Measurements from ENCODE around the gene MDC1. TPM values are rescaled to one million over a fixed set of nuclear protein-coding genes. Genes with fewer than 3 reads are reported as not detected.
A peak's percentile ranks its signal among the peaks of the same experiment; 100 is the strongest.

Gene MDC1
- total RNA-seq, 2 experiments from 2014 or later: 50.5 to 56.8 TPM

- no peak overlapping the region for H3K4me3 Mint-ChIP-seq
- Histone ChIP-seq H3K9me3 (ENCODE audit: control insufficient read depth in 1 of 2, insufficient read depth in 1 of 2, low read length in 2 of 2) (no peaks in the 10 kb centered on the region), H3K36me3 (ENCODE audit: insufficient read depth, low read length) (peaks cover 62% of the 10 kb centered on the region), H3K4me1 (ENCODE audit: insufficient read depth, low read length) (peaks cover 48% of the 10 kb centered on the region), H3K27me3 (ENCODE audit: control insufficient read depth in 1 of 2, insufficient read depth in 2 of 2, low read length in 2 of 2) (no peaks in the 10 kb centered on the region), H3K4me3 (ENCODE audit: low read length) (no peak overlapping the region), H3K27ac (ENCODE audit: low read depth in 1 of 2, low read length in 2 of 2) (no peak overlapping the region)
- H3K36me3 Mint-ChIP-seq (ENCODE audit: low read depth): peaks cover 60% of the 10 kb centered on the region
- no peaks in the 10 kb centered on the region for H3K9me3 Mint-ChIP-seq
- DNase-seq: no peak
- intact Hi-C loops (cut with DNase I, micrococcal nuclease): no loop called here
- CTCF ChIA-PET: interaction anchor here (0.6 to 20.2 kb wide), 6 partner anchors 12 to 260 kb away, joined by 3 to 526 read pairs (median 20); partner anchors contain the start of genes DHX16, MDC1, MRPS18B and NRM
- H3K27ac Mint-ChIP-seq: peak overlapping the region; percentile 71
- no peak for ATAC-seq (ENCODE audit: poor library complexity)
- TF ChIP-seq CTCF (IDR thresholded peaks at IDR 0.05): no peak
- peaks cover 52% of the 10 kb centered on the region for H3K4me1 Mint-ChIP-seq (ENCODE audit: low read depth)
- no peaks in the 10 kb centered on the region for H3K27me3 Mint-ChIP-seq
- POLR2A ChIA-PET: interaction anchor here (1.4 to 7.2 kb wide), 3 partner anchors 9 to 53 kb away, joined by 3 to 54 read pairs (median 18); partner anchors contain the start of gene TUBB
Observed at GRCh38 chr6:30732237-30732943, 15.3 kb upstream of the MDC1 start.

- intact Hi-C loops (cut with DNase I, micrococcal nuclease): loop anchor here (1.0 to 2.0 kb wide), 5 partner anchors 9 to 318 kb away; no protein-coding TSS in a partner anchor
- Mint-ChIP-seq H3K27me3 (no peaks in the 10 kb centered on the region), H3K27ac (peak overlapping the region; percentile 67)
Observed at GRCh38 chr6:30730601-30731435, 13.7 kb upstream of the MDC1 start.

More at GRCh38 chr6:30730601-30731435, 13.7 kb upstream of the MDC1 start:
- H3K4me3 ChIP-seq (ENCODE audit: low read length): peak overlapping the region; percentile 25
- peaks cover 36% of the 10 kb centered on the region for H3K4me1 ChIP-seq (ENCODE audit: insufficient read depth, low read length)
- peaks cover 61% of the 10 kb centered on the region for H3K36me3 Mint-ChIP-seq (ENCODE audit: low read depth)
- CTCF ChIA-PET: interaction anchor here (0.6 to 20.2 kb wide), 44 partner anchors 9 to 361 kb away, joined by 3 to 526 read pairs (median 5); partner anchors contain the start of genes ATAT1, C6orf136, DHX16 and FLOT1
- H3K4me3 Mint-ChIP-seq: peak overlapping the region; percentile 50
- peak; percentile 84 for TF ChIP-seq CTCF (IDR thresholded peaks at IDR 0.05)
- H3K9me3 Mint-ChIP-seq: no peaks in the 10 kb centered on the region
- H3K27ac ChIP-seq (ENCODE audit: low read depth in 1 of 2, low read length in 2 of 2): peak overlapping the region in 1 of 2 donors; percentile 14
- peaks cover 46% of the 10 kb centered on the region for H3K4me1 Mint-ChIP-seq (ENCODE audit: low read depth)
- no peaks in the 10 kb centered on the region for H3K27me3 ChIP-seq (ENCODE audit: control insufficient read depth in 1 of 2, insufficient read depth in 2 of 2, low read length in 2 of 2)
- POLR2A ChIA-PET: interaction anchor here (0.6 to 1.9 kb wide), 21 partner anchors 9 to 363 kb away, joined by 3 to 18 read pairs (median 5); partner anchors contain the start of genes ABCF1, DHX16, FLOT1 and GNL1
- peak; percentile 99 for ATAC-seq (ENCODE audit: poor library complexity)
- peaks cover 72% of the 10 kb centered on the region for H3K36me3 ChIP-seq (ENCODE audit: insufficient read depth, low read length)
- H3K9me3 ChIP-seq (ENCODE audit: control insufficient read depth in 1 of 2, insufficient read depth in 1 of 2, low read length in 2 of 2): no peaks in the 10 kb centered on the region
- peak; percentile 74 to 92 (median 84) for DNase-seq

Measured in CD4-positive, alpha-beta T cell (primary cell).